ENCODE results near the gene TCN2. TPM values are rescaled to one million over a fixed set of nuclear protein-coding genes. Genes with fewer than 3 reads are reported as not detected.

Gene TCN2
- total and polyA plus RNA-seq, 10 of the 15 experiments (the other 5 are each of a cell fraction or from before 2014, with no cell fraction given): 5.4 to 21.8 (median 11.0) TPM

DNA sequence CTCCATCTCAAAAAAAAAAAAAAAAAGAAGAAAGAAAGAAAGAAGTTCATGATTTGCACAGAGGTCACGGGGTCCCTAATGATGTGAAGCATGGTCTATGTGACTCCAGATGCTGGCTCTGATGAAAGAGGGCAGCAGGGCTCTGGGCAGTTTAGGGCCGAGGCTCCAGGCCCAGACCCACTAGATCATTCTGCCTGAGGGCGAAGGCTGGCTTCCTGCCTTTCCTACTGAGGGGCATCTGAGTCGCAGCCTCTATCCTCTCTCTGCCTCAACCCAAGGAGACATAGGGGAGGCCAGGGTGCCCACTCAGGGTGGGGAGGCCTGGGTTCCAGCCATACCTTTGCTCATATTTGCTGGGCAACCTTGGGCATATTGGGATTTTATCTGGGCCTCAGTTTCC lies 33.4 kb downstream of the TCN2 start:
- no peak for ATAC-seq

More for the DNA sequence above, 33.4 kb downstream of the TCN2 start:
- no peak overlapping the region for H3K27ac ChIP-seq (ENCODE audit: control insufficient read depth, insufficient read depth)
- H3K4me3 ChIP-seq: no peak overlapping the region
- WGBS (ENCODE audit: insufficient coverage, insufficient replicate concordance, low lambda C conversion rate, missing lambda C conversion rate): 92% methylated on average over 4 of the region's 4 CpGs
- in situ Hi-C loops (cut with MboI): loop anchor here (25.0 kb wide), 1 partner anchor 272 kb away; no protein-coding TSS in a partner anchor
- 0 out of 2 replicates have a peak overlapping the region, but pooled peaks have one; percentile 33 for H3K4me2 ChIP-seq (ENCODE audit: control insufficient read depth, insufficient read depth)
- SMC1A ChIA-PET (ENCODE audit: uncharacterized antibody, unreplicated experiment): no interaction called here
- no peak overlapping the region for H2AFZ ChIP-seq (ENCODE audit: control insufficient read depth, low read depth, low read length)
- TF ChIP-seq POLR2AphosphoS5 (IDR thresholded peaks at IDR 0.05; ENCODE audit: low read length): no peak
- TF ChIP-seq POLR2AphosphoS2 (IDR thresholded peaks at IDR 0.05; ENCODE audit: low read depth, low read length): no peak
- TF ChIP-seq HSF1 (IDR thresholded peaks at IDR 0.05; ENCODE audit: low read depth, low read length): no peak
- TF ChIP-seq MYB (IDR thresholded peaks at IDR 0.05; ENCODE audit: borderline replicate concordance, low read depth, low read length): no peak
- no peak for TF ChIP-seq CEBPB (IDR thresholded peaks at IDR 0.05; ENCODE audit: borderline replicate concordance in 1 of 2, low read depth in 2 of 2, low read length in 2 of 2)
- no peak for TF ChIP-seq FOXK2 (IDR thresholded peaks at IDR 0.05)
- intact Hi-C loops (cut with micrococcal nuclease; ENCODE audit: unreplicated experiment): no loop called here
- no peak overlapping the region for H3K9ac ChIP-seq (ENCODE audit: control insufficient read depth, insufficient read depth, low read length)
- CTCF ChIA-PET: interaction anchor here (0.9 kb wide), 1 partner anchor 10 kb away, joined by 3 read pairs; no protein-coding TSS in a partner anchor
- BruUV-seq (replicated peaks): no TSS peak
- RAD21 ChIA-PET (ENCODE audit: unreplicated experiment): interaction anchor here (1.9 kb wide), 1 partner anchor 115 kb away, joined by 7 read pairs; no protein-coding TSS in a partner anchor
- H3K36me3 ChIP-seq (ENCODE audit: control insufficient read depth in 2 of 2, insufficient read depth in 2 of 2, low read length in 1 of 2): no peaks in the 10 kb centered on the region
- FAIRE-seq (no peak), DNase-seq (ENCODE audit: low read depth, low spot score) (no peak)
- POLR2A ChIA-PET: interaction anchor here (0.7 kb wide), 1 partner anchor 118 kb away, joined by 4 read pairs; no protein-coding TSS in a partner anchor
- peaks cover 8% of the 10 kb centered on the region for H3K79me2 ChIP-seq (ENCODE audit: control insufficient read depth, insufficient read depth, low read length)
- no peaks in the 10 kb centered on the region; the same call in 2 of the 3 replicates for H3K9me3 ChIP-seq (replicated peaks; ENCODE audit: control insufficient read depth, insufficient read depth, low read length)
- H3K4me1 ChIP-seq (ENCODE audit: control insufficient read depth, insufficient read depth, low read length): peaks cover 4% of the 10 kb centered on the region; the same call in 1 of the 2 replicates
- no peaks in the 10 kb centered on the region for H3K27me3 ChIP-seq (replicated peaks in 1 of 2; ENCODE audit: control insufficient read depth in 2 of 2, insufficient read depth in 2 of 2, low read length in 1 of 2)
- H4K20me1 ChIP-seq (ENCODE audit: control insufficient read depth, insufficient read depth): no peaks in the 10 kb centered on the region

All from GM12878 (cell line).